ENCODE data around the gene SNRPA. TPM values are rescaled to one million over a fixed set of nuclear protein-coding genes. Genes with fewer than 3 reads are reported as not detected.

The SNRPA gene
- total and polyA plus RNA-seq, 2 experiments from 2014 or later = 145 to 230 TPM

DNA sequence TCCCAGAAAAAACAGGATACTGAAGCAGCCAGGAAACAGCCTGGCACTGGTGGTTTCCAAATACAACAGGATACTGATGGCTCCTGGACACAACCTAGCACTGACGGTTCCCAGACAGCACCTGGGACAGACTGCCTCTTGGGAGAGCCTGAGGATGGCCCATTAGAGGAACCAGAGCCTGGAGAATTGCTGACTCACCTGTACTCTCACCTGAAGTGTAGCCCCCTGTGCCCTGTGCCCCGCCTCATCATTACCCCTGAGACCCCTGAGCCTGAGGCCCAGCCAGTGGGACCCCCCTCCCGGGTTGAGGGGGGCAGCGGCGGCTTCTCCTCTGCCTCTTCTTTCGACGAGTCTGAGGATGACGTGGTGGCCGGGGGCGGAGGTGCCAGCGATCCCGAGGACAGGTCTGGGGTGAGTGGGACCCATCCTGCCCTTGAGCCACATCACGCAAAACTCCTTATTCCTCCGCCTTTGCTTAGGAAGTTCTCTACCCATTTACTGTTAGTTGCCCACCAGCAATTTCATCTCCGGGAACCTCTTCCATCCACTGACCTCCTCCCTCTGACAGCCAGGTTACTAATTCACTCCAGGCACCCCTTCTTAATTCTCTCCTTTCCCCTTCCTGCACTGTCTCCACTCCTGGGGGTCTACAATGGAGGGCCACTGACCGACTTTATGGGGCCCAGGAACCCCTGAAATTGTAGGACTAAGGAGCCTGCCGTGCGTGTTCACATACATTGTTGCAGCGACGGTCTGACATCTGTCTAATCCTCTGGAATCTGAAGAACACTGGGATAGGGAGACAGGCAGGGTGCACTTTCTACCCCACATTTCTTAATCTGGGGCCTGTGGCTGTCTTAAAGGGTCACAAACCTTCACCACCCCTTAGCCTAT is 32.9 kb upstream of the SNRPA start:
- TF ChIP-seq, protein P1, sequence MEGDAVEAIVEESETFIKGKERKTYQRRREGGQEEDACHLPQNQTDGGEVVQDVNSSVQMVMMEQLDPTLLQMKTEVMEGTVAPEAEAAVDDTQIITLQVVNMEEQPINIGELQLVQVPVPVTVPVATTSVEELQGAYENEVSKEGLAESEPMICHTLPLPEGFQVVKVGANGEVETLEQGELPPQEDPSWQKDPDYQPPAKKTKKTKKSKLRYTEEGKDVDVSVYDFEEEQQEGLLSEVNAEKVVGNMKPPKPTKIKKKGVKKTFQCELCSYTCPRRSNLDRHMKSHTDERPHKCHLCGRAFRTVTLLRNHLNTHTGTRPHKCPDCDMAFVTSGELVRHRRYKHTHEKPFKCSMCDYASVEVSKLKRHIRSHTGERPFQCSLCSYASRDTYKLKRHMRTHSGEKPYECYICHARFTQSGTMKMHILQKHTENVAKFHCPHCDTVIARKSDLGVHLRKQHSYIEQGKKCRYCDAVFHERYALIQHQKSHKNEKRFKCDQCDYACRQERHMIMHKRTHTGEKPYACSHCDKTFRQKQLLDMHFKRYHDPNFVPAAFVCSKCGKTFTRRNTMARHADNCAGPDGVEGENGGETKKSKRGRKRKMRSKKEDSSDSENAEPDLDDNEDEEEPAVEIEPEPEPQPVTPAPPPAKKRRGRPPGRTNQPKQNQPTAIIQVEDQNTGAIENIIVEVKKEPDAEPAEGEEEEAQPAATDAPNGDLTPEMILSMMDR (IDR thresholded peaks at IDR 0.05; ENCODE audit: low read depth, low read length) = no peak
- peak overlapping the region; percentile 95 for H3K27ac ChIP-seq
- peaks cover 14% of the 10 kb centered on the region for H3K4me1 ChIP-seq (ENCODE audit: low read depth)

DNA sequence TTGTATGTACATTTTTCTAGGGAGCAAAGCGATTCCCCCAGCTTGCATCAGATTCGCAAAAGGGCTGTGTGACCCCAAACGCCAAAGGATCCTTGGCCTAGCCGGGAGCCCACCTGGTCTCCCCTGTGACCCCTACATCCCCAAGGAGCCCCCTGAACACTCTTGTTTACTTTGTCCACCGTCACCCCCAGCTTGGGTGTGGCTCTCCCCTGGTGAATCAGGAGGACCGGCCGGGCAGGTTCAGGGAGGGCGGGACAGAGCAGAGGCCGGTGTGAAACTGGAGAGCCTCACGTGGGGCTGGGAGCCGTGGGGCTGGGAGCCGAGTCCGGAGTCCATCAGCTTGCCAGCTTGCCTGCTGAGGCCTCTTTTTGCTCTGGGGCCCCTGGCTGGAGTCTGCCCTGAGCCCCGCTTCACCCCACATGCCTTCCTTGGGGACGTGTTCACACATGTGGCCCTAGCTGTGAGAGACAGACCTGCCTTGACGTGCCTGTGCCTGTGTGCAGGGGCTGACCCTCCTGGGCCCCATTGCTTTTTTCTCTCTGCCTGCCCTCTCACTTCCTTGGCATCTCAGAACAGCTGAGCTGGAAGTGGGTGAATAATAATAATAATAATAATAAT is 32.1 kb upstream of the SNRPA start:
- Histone ChIP-seq H3K4me3 (peak overlapping the region; percentile 66), H3K9me3 (ENCODE audit: low read depth) (no peaks in the 10 kb centered on the region), H3K36me3 (no peaks in the 10 kb centered on the region), H3K4me1 (ENCODE audit: low read depth) (peaks cover 14% of the 10 kb centered on the region), H3K27me3 (no peaks in the 10 kb centered on the region), H3K27ac (peak overlapping the region; percentile 95)
- TF ChIP-seq, protein P1 (IDR thresholded peaks at IDR 0.05; ENCODE audit: low read depth, low read length) = no peak
- peak; percentile 49 to 61 for DNase-seq (ENCODE audit: low read depth in 1 of 2, low spot score in 1 of 2)

More for the DNA sequence above, 32.9 kb upstream of the SNRPA start:
- H3K27me3 ChIP-seq = no peaks in the 10 kb centered on the region
- H3K4me3 ChIP-seq = peak overlapping the region; percentile 66
- no peaks in the 10 kb centered on the region for H3K9me3 ChIP-seq (ENCODE audit: low read depth)
- no peaks in the 10 kb centered on the region for H3K36me3 ChIP-seq
- peak; percentile 6 to 33 for DNase-seq (ENCODE audit: low read depth in 1 of 2, low spot score in 1 of 2)

DNA sequence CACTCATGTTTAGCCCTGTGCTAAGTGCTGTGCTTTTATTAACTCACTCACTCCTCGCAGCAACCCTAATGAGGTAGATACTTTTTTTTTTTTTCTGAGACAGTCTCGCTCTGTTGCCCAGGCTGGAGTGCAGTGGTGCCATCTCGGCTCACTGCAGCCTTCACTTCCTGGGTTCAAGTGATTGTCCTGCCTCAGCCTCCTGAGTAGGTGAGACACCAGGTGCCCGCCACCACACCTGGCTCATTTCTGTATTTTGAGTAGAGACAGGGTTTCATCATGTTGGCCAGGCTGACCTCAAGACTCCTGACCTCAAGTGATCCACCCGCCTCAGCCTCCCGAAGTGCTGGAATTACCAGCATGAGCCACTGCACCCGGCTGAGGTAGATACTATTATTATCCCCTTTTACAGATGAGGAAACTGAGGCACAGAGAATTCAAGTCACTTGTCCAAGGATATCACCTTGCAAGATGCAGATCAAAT is 31.5 kb upstream of the SNRPA start:
- peaks cover 10% of the 10 kb centered on the region for H3K4me1 ChIP-seq (ENCODE audit: low read depth)
- no peaks in the 10 kb centered on the region for H3K36me3 ChIP-seq
- H3K4me3 ChIP-seq = peak overlapping the region; percentile 66
- no peaks in the 10 kb centered on the region for H3K9me3 ChIP-seq (ENCODE audit: low read depth)
- DNase-seq (ENCODE audit: low read depth in 1 of 2, low spot score in 1 of 2) = no peak
- H3K27me3 ChIP-seq = no peaks in the 10 kb centered on the region
- H3K27ac ChIP-seq = peak overlapping the region; percentile 95
- TF ChIP-seq, protein P1 (IDR thresholded peaks at IDR 0.05; ENCODE audit: low read depth, low read length) = no peak

DNA sequence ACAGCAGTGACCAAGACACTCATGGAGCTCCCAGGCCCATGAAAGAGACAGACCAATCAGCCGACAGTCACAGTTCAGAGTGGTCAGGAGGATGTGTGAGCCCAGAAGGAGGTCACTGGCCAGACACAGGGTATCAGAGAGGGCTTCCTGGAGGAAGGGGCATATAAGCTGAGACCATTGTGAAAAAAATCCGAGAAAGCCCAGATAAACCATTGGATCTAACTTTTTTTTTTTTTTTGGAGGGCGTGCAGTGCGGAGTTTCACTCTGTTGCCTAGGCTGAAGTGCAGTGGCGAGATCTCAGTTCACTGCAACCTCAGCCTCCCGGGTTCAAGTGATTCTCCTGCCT is 29.9 kb upstream of the SNRPA start:
- no peak overlapping the region for H3K4me3 ChIP-seq
- peaks cover 1% of the 10 kb centered on the region for H3K36me3 ChIP-seq
- no peaks in the 10 kb centered on the region for H3K27me3 ChIP-seq
- no peak overlapping the region for H3K27ac ChIP-seq
- peaks cover 5% of the 10 kb centered on the region for H3K4me1 ChIP-seq (ENCODE audit: low read depth)
- TF ChIP-seq, protein P1 (IDR thresholded peaks at IDR 0.05; ENCODE audit: low read depth, low read length) = no peak
- no peak for DNase-seq (ENCODE audit: low read depth in 1 of 2, low spot score in 1 of 2)
- H3K9me3 ChIP-seq (ENCODE audit: low read depth) = no peaks in the 10 kb centered on the region

DNA sequence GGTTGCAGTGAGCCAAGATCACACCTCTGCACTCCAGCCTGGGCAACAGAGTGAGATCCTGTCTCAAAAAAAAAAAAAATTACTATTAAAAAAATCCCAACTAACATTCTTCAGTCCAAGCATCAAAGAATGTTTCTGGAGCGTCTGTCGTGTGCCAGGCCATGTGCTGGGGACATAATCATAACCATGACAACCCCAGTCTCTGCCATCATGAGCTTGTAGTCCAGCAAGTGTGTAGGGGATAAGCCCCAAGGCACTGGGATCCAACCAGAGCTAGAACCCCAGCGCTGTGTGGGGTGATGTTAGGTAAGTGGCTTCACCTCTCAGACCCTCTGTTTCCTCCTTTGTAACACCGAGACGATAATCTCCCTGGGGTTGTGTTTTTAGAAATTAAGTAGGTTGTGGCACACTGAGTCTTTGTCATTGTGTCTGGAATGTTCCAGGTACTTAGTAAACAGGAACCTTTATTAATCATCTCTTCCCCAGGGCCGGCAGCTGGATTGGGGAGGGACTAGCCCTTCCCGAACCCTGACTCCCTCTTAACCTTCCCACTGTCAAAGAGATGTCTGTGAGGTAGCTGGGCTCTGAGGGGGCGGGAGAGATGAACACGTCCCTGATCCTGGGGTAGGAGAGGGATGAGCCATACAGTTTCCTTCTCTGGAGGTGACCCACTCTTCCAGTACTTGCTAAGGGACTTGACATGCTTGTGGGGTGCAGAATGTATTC is 28.9 kb upstream of the SNRPA start:
- Histone ChIP-seq H3K4me1 (ENCODE audit: low read depth) (peaks cover 3% of the 10 kb centered on the region), H3K4me3 (no peak overlapping the region), H3K36me3 (peaks cover 3% of the 10 kb centered on the region), H3K27ac (no peak overlapping the region), H3K27me3 (no peaks in the 10 kb centered on the region), H3K9me3 (ENCODE audit: low read depth) (no peaks in the 10 kb centered on the region)
- no peak for DNase-seq (ENCODE audit: low read depth in 1 of 2, low spot score in 1 of 2)
- TF ChIP-seq, protein P1 (IDR thresholded peaks at IDR 0.05; ENCODE audit: low read depth, low read length) = no peak
